ENCODE results near the gene ZIC2.

- TF ChIP-seq CTCF (IDR thresholded peaks at IDR 0.05) (no peak), POLR2A (IDR thresholded peaks at IDR 0.05) (no peak)
Observed at GRCh38 chr13:99969453-99969918, 12.1 kb upstream of the ZIC2 start.
